ENCODE results near the gene FAM53B. TPM values are rescaled to one million over a fixed set of nuclear protein-coding genes. Genes with fewer than 3 reads are reported as not detected.

FAM53B gene
- total RNA-seq, 1 donor from 2014 or later: 35.9 TPM

- Mint-ChIP-seq H3K4me1 (ENCODE audit: unreplicated experiment) (peaks cover 21% of the 10 kb centered on the region), H3K36me3 (no peaks in the 10 kb centered on the region), H3K9me3 (no peaks in the 10 kb centered on the region), H3K27ac (no peak overlapping the region), H3K4me3 (no peak overlapping the region), H3K27me3 (no peaks in the 10 kb centered on the region)
- no peak for DNase-seq (ENCODE audit: extremely low spot score, unreplicated experiment)
- no peak for TF ChIP-seq CTCF (conservative IDR thresholded peaks at IDR 0.05)
These were observed 156.4 kb downstream of the FAM53B start for GRCh38 chr10:124587811-124588211.

- no peak for TF ChIP-seq CTCF (conservative IDR thresholded peaks at IDR 0.05)
- no peak for DNase-seq (ENCODE audit: extremely low spot score, unreplicated experiment)
- Mint-ChIP-seq H3K27ac (no peak overlapping the region), H3K4me3 (no peak overlapping the region), H3K4me1 (ENCODE audit: unreplicated experiment) (peaks cover 21% of the 10 kb centered on the region), H3K27me3 (no peaks in the 10 kb centered on the region), H3K36me3 (no peaks in the 10 kb centered on the region), H3K9me3 (no peaks in the 10 kb centered on the region)
These were observed 158.0 kb downstream of the FAM53B start for GRCh38 chr10:124586142-124586541.

GRCh38 chr10:124579011-124579399 lies 165.2 kb downstream of the FAM53B start:
- no peak overlapping the region for H3K4me3 Mint-ChIP-seq
- H3K36me3 Mint-ChIP-seq: no peaks in the 10 kb centered on the region
- no peak overlapping the region for H3K27ac Mint-ChIP-seq
- no peaks in the 10 kb centered on the region for H3K4me1 Mint-ChIP-seq (ENCODE audit: unreplicated experiment)
- H3K27me3 Mint-ChIP-seq: peaks cover 2% of the 10 kb centered on the region
- peaks cover 6% of the 10 kb centered on the region for H3K9me3 Mint-ChIP-seq
- TF ChIP-seq CTCF (conservative IDR thresholded peaks at IDR 0.05): no peak
- no peak for DNase-seq (ENCODE audit: extremely low spot score, unreplicated experiment)

- H3K27ac Mint-ChIP-seq: no peak overlapping the region
- H3K4me3 Mint-ChIP-seq: no peak overlapping the region
- no peak for DNase-seq (ENCODE audit: extremely low spot score, unreplicated experiment)
- H3K36me3 Mint-ChIP-seq: no peaks in the 10 kb centered on the region
- no peak for TF ChIP-seq CTCF (conservative IDR thresholded peaks at IDR 0.05)
- H3K9me3 Mint-ChIP-seq: peaks cover 6% of the 10 kb centered on the region
- no peaks in the 10 kb centered on the region for H3K4me1 Mint-ChIP-seq (ENCODE audit: unreplicated experiment)
- peaks cover 2% of the 10 kb centered on the region for H3K27me3 Mint-ChIP-seq
These were observed 165.8 kb downstream of the FAM53B start for GRCh38 chr10:124578231-124579010.

GRCh38 chr10:124577651-124578050 lies 166.5 kb downstream of the FAM53B start:
- no peak for TF ChIP-seq CTCF (conservative IDR thresholded peaks at IDR 0.05)
- no peak overlapping the region for H3K27ac Mint-ChIP-seq
- peaks cover 6% of the 10 kb centered on the region for H3K9me3 Mint-ChIP-seq
- DNase-seq (ENCODE audit: extremely low spot score, unreplicated experiment): no peak
- H3K4me3 Mint-ChIP-seq: no peak overlapping the region
- H3K36me3 Mint-ChIP-seq: no peaks in the 10 kb centered on the region
- peaks cover 2% of the 10 kb centered on the region for H3K27me3 Mint-ChIP-seq
- no peaks in the 10 kb centered on the region for H3K4me1 Mint-ChIP-seq (ENCODE audit: unreplicated experiment)

All from type B pancreatic cell (in vitro differentiated cells).